Astrocyte (in vitro differentiated cells and primary cell): ENCODE measurements around the gene TOM1L2. TPM values are rescaled to one million over a fixed set of nuclear protein-coding genes. Genes with fewer than 3 reads are reported as not detected.

Source experiments
- DNase-seq: peaks from one replicate; pipeline ENCODE4 v3.0.0-alpha.2; 2010; ENCODE audit warnings: low read depth
- FAIRE-seq: peaks from 2 replicates; lab custom pipeline; 2011; peaks lifted over from hg19 to GRCh38; lab: Jason Lieb, UNC
- H2AFZ ChIP-seq: 2 replicates; pipeline ENCODE4 v1.6.0; 2012; ENCODE audit warnings: low read depth, low read length, inconsistent platforms
- H3K27ac ChIP-seq: 2 replicates; pipeline ENCODE4 v1.5.1; 2011; ENCODE audit warnings: low read depth, low read length, inconsistent platforms
- H3K27me3 ChIP-seq: 2 replicates; pipeline ENCODE4 v1.6.0; 2011; ENCODE audit warnings: low read length, inconsistent platforms; ENCODE audit not compliant: insufficient read depth
- H3K36me3 ChIP-seq: 2 replicates; pipeline ENCODE4 v1.5.1; 2011; ENCODE audit warnings: low read length, inconsistent platforms; ENCODE audit not compliant: insufficient read depth
- H3K4me1 ChIP-seq: 2 replicates; pipeline ENCODE4 v1.5.1; 2011; ENCODE audit warnings: low read length, inconsistent platforms; ENCODE audit not compliant: insufficient read depth
- H3K4me2 ChIP-seq: 2 replicates; pipeline ENCODE4 v1.6.0; 2012; ENCODE audit warnings: low read length, inconsistent platforms
- H3K4me3 ChIP-seq: 2 replicates; pipeline ENCODE4 v1.5.1; 2011; ENCODE audit warnings: low read depth, mild to moderate bottlenecking, low read length, inconsistent platforms; ENCODE audit not compliant: insufficient read depth
- H3K79me2 ChIP-seq: 2 replicates; pipeline ENCODE4 v1.6.0; 2012; ENCODE audit warnings: mild to moderate bottlenecking, low read length, inconsistent platforms; ENCODE audit not compliant: insufficient read depth
- H3K9ac ChIP-seq: 2 replicates; pipeline ENCODE4 v1.6.0; 2012; ENCODE audit warnings: mild to moderate bottlenecking, low read length, inconsistent platforms
- H3K9me3 ChIP-seq: 2 replicates; pipeline ENCODE4 v1.5.1; 2012; ENCODE audit warnings: low read depth, mild to moderate bottlenecking, low read length, inconsistent platforms; ENCODE audit not compliant: insufficient read depth
- H4K20me1 ChIP-seq: 2 replicates; pipeline ENCODE4 v1.6.0; 2012; ENCODE audit warnings: low read length, inconsistent platforms; ENCODE audit not compliant: insufficient read depth
- H3K27ac Mint-ChIP-seq: one replicate; pipeline ENCODE4 v1.8.0; 2021; ENCODE audit warnings: mild to moderate bottlenecking, mixed read lengths; ENCODE audit not compliant: unreplicated experiment
- H3K27me3 Mint-ChIP-seq: one replicate; pipeline ENCODE4 v1.8.0; 2021; ENCODE audit warnings: low read depth, mixed read lengths; ENCODE audit not compliant: unreplicated experiment
- H3K36me3 Mint-ChIP-seq: one replicate; pipeline ENCODE4 v1.8.0; 2021; ENCODE audit warnings: low read depth, mixed read lengths; ENCODE audit not compliant: unreplicated experiment
- H3K4me1 Mint-ChIP-seq: one replicate; pipeline ENCODE4 v1.8.0; 2021; ENCODE audit warnings: low read depth, mixed read lengths; ENCODE audit not compliant: unreplicated experiment
- H3K4me3 Mint-ChIP-seq: one replicate; pipeline ENCODE4 v1.8.0; 2021; ENCODE audit warnings: mild to moderate bottlenecking, moderate library complexity, mixed read lengths; ENCODE audit not compliant: unreplicated experiment
- H3K9me3 Mint-ChIP-seq: one replicate; pipeline ENCODE4 v1.8.0; 2021; ENCODE audit warnings: mild to moderate bottlenecking, mixed read lengths; ENCODE audit not compliant: unreplicated experiment
- CTCF ChIP-seq: IDR thresholded peaks from 2 replicates; pipeline ENCODE4 v1.5.1; 2011; ENCODE audit warnings: low read depth, mild to moderate bottlenecking, inconsistent platforms, low read length, moderate library complexity; ENCODE audit not compliant: insufficient read depth
- EZH2 ChIP-seq: IDR thresholded peaks from 2 replicates; pipeline ENCODE4 v1.6.1; 2012; ENCODE audit warnings: mild to moderate bottlenecking, low read length, inconsistent platforms; ENCODE audit not compliant: insufficient read depth
- total RNA-seq: library from RNA; stranded (reverse); gene quantifications from 2 replicates; pipeline ENCODE4 v1.2.1, GENCODE V29; 2021

The TOM1L2 gene
- total RNA-seq, 1 donor from 2014 or later, result 54.4 TPM

GRCh38 chr17:17917394-17917793 is 54.8 kb downstream of the TOM1L2 start:
- Histone ChIP-seq H4K20me1 (no peaks in the 10 kb centered on the region), H3K27ac (no peak overlapping the region), H3K4me2 (no peak overlapping the region), H3K79me2 (peaks cover 7% of the 10 kb centered on the region), H3K4me1 (peaks cover 41% of the 10 kb centered on the region), H3K4me3 (no peak overlapping the region), H3K9me3 (no peaks in the 10 kb centered on the region), H3K9ac (no peak overlapping the region), H2AFZ (no peak overlapping the region), H3K36me3 (no peaks in the 10 kb centered on the region), H3K27me3 (no peaks in the 10 kb centered on the region)
- no peak for DNase-seq
- Mint-ChIP-seq H3K27me3 (no peaks in the 10 kb centered on the region), H3K9me3 (no peaks in the 10 kb centered on the region), H3K27ac (no peak overlapping the region), H3K4me1 (peaks cover 40% of the 10 kb centered on the region), H3K4me3 (no peak overlapping the region), H3K36me3 (no peaks in the 10 kb centered on the region)
- FAIRE-seq, result no peak
- no peak for TF ChIP-seq EZH2
- no peak for TF ChIP-seq CTCF

GRCh38 chr17:17915183-17915582 is 57.0 kb downstream of the TOM1L2 start:
- FAIRE-seq (no peak), DNase-seq (no peak)

More at GRCh38 chr17:17915183-17915582, 57.0 kb downstream of the TOM1L2 start:
- Mint-ChIP-seq H3K9me3 (no peaks in the 10 kb centered on the region), H3K4me1 (peaks cover 22% of the 10 kb centered on the region), H3K4me3 (no peak overlapping the region), H3K27ac (no peak overlapping the region), H3K36me3 (no peaks in the 10 kb centered on the region), H3K27me3 (no peaks in the 10 kb centered on the region)
- H3K9ac ChIP-seq, result no peak overlapping the region
- TF ChIP-seq CTCF (no peak), EZH2 (no peak)
- H4K20me1 ChIP-seq, result no peaks in the 10 kb centered on the region
- H2AFZ ChIP-seq, result no peak overlapping the region
- H3K4me1 ChIP-seq, result peaks cover 23% of the 10 kb centered on the region
- no peaks in the 10 kb centered on the region for H3K27me3 ChIP-seq
- no peaks in the 10 kb centered on the region for H3K36me3 ChIP-seq
- H3K27ac ChIP-seq, result no peak overlapping the region
- H3K79me2 ChIP-seq, result peaks cover 11% of the 10 kb centered on the region
- H3K4me3 ChIP-seq, result no peak overlapping the region
- no peak overlapping the region for H3K4me2 ChIP-seq
- no peaks in the 10 kb centered on the region for H3K9me3 ChIP-seq
